Common myeloid progenitor, CD34-positive (primary cell): ENCODE measurements around the gene NANP. TPM values are rescaled to one million over a fixed set of nuclear protein-coding genes. Genes with fewer than 3 reads are reported as not detected.

Source experiments
- CTCF ChIA-PET: fragments of 350-600 bp; sonication (Branson Sonifier 250); formaldehyde crosslinking; loops from one replicate; lab custom pipeline; 2021; ENCODE audit warnings: antibody characterized with exemption; lab: Charles Lee
- POLR2A ChIA-PET: fragments of 350-600 bp; sonication (Branson Sonifier 250); formaldehyde crosslinking; loops from one replicate; lab custom pipeline; 2021; ENCODE audit warnings: antibody characterized with exemption; lab: Charles Lee
- DNase-seq, 3 donors: peaks; one replicate each; pipeline versions ENCODE4 v3.0.0 to v3.0.0-alpha.2; 2013
- H3K27ac ChIP-seq, 2 experiments: 1 replicate in 1 of 2; 2 replicates in 1 of 2; pipeline ENCODE4 v1.7.0; 2013; ENCODE audit warnings: inconsistent platforms in 2 of 2, low read length in 2 of 2, mild to moderate bottlenecking in 2 of 2, low read depth in 1 of 2, moderate library complexity in 1 of 2; ENCODE audit not compliant: severe bottlenecking in 2 of 2, insufficient read depth in 1 of 2, poor library complexity in 1 of 2
- H3K27me3 ChIP-seq, 5 experiments: replicated peaks in 2 of 5; 1 replicate in 3 of 5; 2 replicates in 2 of 5; pipeline versions ENCODE4 v1.6.1 to v1.7.0; 2013; ENCODE audit warnings: low read length in 4 of 5, mild to moderate bottlenecking in 2 of 5, moderate library complexity in 2 of 5, inconsistent platforms in 1 of 5; ENCODE audit not compliant: insufficient read depth in 5 of 5, control insufficient read depth in 4 of 5
- H3K36me3 ChIP-seq, 4 experiments: 1 replicate in 2 of 4; 2 replicates in 2 of 4; pipeline versions ENCODE4 v1.6.1 to v1.7.0; 2013; ENCODE audit warnings: low read length in 3 of 4, control low read depth in 1 of 4, mild to moderate bottlenecking in 1 of 4; ENCODE audit not compliant: control insufficient read depth in 4 of 4, insufficient read depth in 4 of 4
- H3K4me1 ChIP-seq, 4 experiments: 1 replicate in 3 of 4; 2 replicates in 1 of 4; pipeline versions ENCODE4 v1.6.1 to v1.7.1; 2013; ENCODE audit warnings: low read length in 3 of 4, mild to moderate bottlenecking in 3 of 4, control low read depth in 1 of 4, inconsistent platforms in 1 of 4, moderate library complexity in 1 of 4; ENCODE audit not compliant: control insufficient read depth in 4 of 4, insufficient read depth in 4 of 4; ENCODE audit errors: control extremely low read depth in 1 of 4
- H3K4me3 ChIP-seq, 7 experiments: 1 replicate in 4 of 7; 2 replicates in 3 of 7; pipeline versions ENCODE4 v1.5.1 to v1.7.0; 2013; ENCODE audit warnings: mild to moderate bottlenecking in 7 of 7, low read length in 6 of 7, moderate library complexity in 6 of 7, inconsistent platforms in 2 of 7, low read depth in 2 of 7, control low read depth in 1 of 7; ENCODE audit not compliant: insufficient read depth in 4 of 7, control insufficient read depth in 1 of 7; ENCODE audit errors: extremely low read depth in 1 of 7
- H3K9me3 ChIP-seq, 5 experiments: 1 replicate in 4 of 5; 2 replicates in 1 of 5; pipeline versions ENCODE4 v1.6.1 to v1.7.1; 2013; ENCODE audit warnings: low read length in 4 of 5, mild to moderate bottlenecking in 2 of 5, inconsistent platforms in 1 of 5, low read depth in 1 of 5, moderate library complexity in 1 of 5; ENCODE audit not compliant: control insufficient read depth in 4 of 5, insufficient read depth in 2 of 5; ENCODE audit errors: control extremely low read depth in 1 of 5
- WGBS: methylation state at CpG from one replicate; pipeline ENCODE4 v1.1.5; 2013; ENCODE audit not compliant: insufficient coverage; 5-methylcytosine and 5-hydroxymethylcytosine counted together
- polyA plus RNA-seq: library from polyadenylated mRNA; unstranded; fragments of 120-200 nt; gene quantifications from one replicate; pipeline ENCODE4 v1.2.1, GENCODE V29; 2013

The NANP gene, protein sequence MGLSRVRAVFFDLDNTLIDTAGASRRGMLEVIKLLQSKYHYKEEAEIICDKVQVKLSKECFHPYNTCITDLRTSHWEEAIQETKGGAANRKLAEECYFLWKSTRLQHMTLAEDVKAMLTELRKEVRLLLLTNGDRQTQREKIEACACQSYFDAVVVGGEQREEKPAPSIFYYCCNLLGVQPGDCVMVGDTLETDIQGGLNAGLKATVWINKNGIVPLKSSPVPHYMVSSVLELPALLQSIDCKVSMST
- polyA plus RNA-seq = 4.0 TPM

DNA sequence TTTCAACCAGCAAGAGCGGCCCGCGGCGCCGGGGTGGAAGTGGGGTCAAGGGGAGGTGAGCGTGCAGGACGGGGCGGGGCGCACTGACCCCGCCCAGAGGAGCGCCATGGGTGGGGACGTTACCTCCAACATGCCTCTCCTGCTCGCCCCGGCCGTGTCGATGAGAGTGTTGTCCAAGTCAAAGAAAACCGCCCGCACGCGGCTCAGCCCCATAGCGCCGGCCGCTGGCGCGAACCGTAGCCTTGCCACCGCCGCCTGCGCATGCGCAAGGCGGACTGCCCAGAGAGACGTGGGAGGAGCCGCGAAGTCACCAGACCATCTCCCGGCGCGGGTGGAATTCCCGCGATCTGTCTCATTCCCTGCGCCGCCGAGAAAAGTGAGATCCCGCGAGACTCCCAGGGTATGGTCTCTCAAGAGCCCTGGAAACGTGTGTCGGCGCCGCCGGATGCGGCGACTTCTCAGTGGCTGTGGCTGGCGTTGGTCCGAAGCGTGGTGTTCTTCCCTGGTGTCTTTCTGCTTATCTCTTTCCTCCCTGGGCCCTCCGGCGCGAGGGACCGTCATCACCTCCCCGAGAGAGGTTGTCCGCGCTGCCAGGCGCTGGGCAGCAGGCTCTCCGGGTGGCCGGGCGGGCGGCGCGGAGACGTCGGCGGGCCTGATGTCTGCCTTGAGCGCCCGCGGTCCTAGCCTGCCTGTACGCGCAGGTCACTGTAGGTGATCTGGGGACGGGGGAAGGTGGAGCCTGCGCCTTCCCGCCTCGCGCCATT, at the start of gene NANP:
NANP (minus strand) TSS at position 279 of the 764 bp plus-strand sequence; CDS start at position 213, 66 bp downstream.
- Histone ChIP-seq H3K4me1 (peaks cover 0 to 25% (median 18%) of the 10 kb centered on the region in 4 experiments), H3K9me3 (peaks cover 0 to 9% (median 3%) of the 10 kb centered on the region in 5 experiments), H3K27ac (peak within 1 kb of the TSS; percentile 50 to 80), H3K27me3 (no peaks in the 10 kb centered on the region), H3K36me3 (peaks cover 0 to 5% (median 3%) of the 10 kb centered on the region in 4 experiments), H3K4me3 (peak within 1 kb of the TSS; percentile 55 to 93 (median 84))
- DNase-seq = peak; percentile 94 to 97 (median 97)
- CTCF ChIA-PET = interaction anchor here (0.6 kb wide), 1 partner anchor 9 kb away, joined by 3 read pairs; no protein-coding TSS in a partner anchor
- POLR2A ChIA-PET = interaction anchor here (0.6 kb wide), 1 partner anchor 13 kb away, joined by 4 read pairs; no protein-coding TSS in a partner anchor
- 0% methylated on average over 69 of the region's 81 CpGs for WGBS

DNA sequence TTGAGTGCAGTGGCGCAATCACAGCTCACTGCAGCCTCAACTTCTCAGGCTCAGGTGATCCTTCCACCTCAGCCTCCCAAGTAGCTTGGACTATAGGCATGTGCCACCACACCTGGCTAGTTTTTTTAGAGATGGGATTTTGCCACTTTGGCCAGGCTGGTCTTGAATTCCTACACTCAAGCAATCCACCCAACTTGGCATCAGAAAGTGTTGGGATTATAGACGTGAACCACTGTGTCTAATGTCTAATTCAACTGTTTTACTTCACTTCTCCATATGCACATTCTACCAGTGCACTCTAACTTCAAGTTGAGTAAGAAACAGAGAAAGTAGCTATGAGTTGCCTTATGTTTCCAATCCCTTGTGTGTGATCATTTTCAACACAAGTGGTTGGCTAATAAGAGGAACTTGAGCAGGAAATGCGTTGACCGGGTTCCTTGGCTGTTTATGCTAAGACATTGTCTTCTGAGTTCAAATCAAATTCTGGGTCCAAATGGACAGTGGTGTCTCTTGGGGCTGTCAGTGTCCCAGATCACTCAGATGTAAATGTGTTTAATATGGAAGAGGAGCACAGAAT, 48.9 kb upstream of the NANP start:
- 85% methylated on average over 4 of the region's 4 CpGs for WGBS
- no peak for DNase-seq
- Histone ChIP-seq H3K36me3 (peaks cover 19 to 47% (median 37%) of the 10 kb centered on the region in 4 experiments), H3K9me3 (peaks cover 0 to 24% (median 0%) of the 10 kb centered on the region in 5 experiments), H3K4me3 (no peak overlapping the region), H3K27ac (no peak overlapping the region), H3K27me3 (no peaks in the 10 kb centered on the region), H3K4me1 (no peaks in the 10 kb centered on the region)
- POLR2A ChIA-PET = no interaction called here
- CTCF ChIA-PET = no interaction called here

DNA sequence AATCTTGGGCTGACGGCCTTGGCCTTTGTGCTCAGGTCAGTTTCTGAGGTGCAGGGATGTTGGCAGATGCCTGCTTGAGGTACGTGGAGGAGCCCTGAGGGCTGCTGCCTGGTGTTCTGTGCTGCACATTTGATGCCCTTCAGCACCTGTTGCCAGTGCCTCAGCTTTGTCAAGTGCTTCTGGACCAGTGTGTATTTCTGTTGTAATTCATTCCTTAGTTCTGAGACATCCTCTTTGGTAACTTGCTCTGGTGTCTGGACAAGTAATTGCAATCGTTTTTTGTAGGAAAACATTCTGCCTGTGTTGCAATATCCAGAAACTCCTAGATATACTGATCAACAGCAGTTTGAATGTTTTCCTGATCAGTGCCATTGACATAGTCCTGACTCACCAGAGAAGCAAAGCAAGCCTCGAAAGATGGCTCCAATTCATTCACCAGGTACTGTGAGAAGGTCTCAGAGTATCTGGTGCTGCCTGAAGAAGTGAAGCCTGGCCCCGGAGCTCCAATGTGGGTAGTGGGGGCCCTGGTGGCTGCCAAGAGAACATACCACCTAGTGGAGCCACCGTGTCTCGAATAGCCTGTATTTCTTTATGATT, 46.1 kb upstream of the NANP start:
- H3K4me1 ChIP-seq = no peaks in the 10 kb centered on the region
- no peak overlapping the region for H3K4me3 ChIP-seq
- H3K27me3 ChIP-seq = no peaks in the 10 kb centered on the region
- H3K36me3 ChIP-seq = peaks cover 7 to 23% (median 16%) of the 10 kb centered on the region in 4 experiments
- peak in 2 of 3 donors; percentile 5 to 11 for DNase-seq
- 100% methylated on average over 4 of the region's 7 CpGs for WGBS
- POLR2A ChIA-PET = no interaction called here
- peaks cover 0 to 7% (median 0%) of the 10 kb centered on the region in 5 experiments for H3K9me3 ChIP-seq
- no peak overlapping the region for H3K27ac ChIP-seq
- CTCF ChIA-PET = no interaction called here

DNA sequence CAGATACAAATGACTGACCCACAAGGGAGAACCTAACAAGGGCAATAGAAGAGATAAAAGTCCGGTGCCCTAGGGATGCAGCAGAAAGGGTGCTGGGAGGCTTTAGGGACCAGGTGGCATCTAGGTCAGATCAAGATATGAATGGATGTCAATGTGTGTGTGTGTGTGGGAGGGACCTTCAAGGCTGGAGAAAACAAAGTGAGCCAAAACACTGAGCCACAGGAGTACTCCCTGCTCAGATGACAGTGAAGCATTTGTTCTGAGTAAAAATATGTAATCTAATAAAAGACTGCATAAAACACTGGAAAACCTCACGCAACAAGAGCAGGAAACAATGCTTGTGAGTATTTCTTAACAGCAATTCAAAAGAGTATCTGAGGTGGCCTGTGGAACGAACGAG, 44.6 kb upstream of the NANP start:
- CTCF ChIA-PET = no interaction called here
- peaks cover 0 to 9% (median 1%) of the 10 kb centered on the region in 4 experiments for H3K36me3 ChIP-seq
- WGBS = 100% methylated on average over 1 of the region's 4 CpGs
- peaks cover 0 to 2% (median 0%) of the 10 kb centered on the region in 5 experiments for H3K9me3 ChIP-seq
- H3K27me3 ChIP-seq = no peaks in the 10 kb centered on the region
- POLR2A ChIA-PET = no interaction called here
- H3K4me3 ChIP-seq = no peak overlapping the region
- H3K27ac ChIP-seq = no peak overlapping the region
- no peaks in the 10 kb centered on the region for H3K4me1 ChIP-seq
- no peak for DNase-seq

DNA sequence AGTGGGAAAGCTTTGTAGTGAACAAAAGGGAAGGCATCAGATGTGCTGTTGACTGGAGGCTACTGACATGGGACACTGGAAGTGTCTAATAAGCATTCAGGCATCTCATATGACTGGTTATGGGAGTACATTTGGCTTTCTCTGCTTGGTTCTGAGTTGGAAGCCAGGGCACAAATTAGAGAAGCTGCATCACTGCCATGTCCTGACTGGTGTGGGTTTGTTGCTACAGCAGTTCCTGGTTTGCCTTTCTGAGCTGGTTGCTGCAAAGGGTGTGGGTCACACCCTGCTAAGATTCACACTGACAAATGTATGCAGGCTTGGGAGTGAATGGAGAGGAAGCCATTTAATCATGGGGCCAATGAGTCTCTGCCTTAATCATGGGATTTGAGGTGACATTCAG, 36.2 kb upstream of the NANP start:
- H3K4me1 ChIP-seq = no peaks in the 10 kb centered on the region
- CTCF ChIA-PET = no interaction called here
- H3K27ac ChIP-seq = no peak overlapping the region
- H3K4me3 ChIP-seq = no peak overlapping the region
- H3K36me3 ChIP-seq = peaks cover 0 to 2% (median 0%) of the 10 kb centered on the region in 4 experiments
- no peaks in the 10 kb centered on the region for H3K27me3 ChIP-seq
- POLR2A ChIA-PET = no interaction called here
- no peak for DNase-seq
- no peaks in the 10 kb centered on the region for H3K9me3 ChIP-seq

DNA sequence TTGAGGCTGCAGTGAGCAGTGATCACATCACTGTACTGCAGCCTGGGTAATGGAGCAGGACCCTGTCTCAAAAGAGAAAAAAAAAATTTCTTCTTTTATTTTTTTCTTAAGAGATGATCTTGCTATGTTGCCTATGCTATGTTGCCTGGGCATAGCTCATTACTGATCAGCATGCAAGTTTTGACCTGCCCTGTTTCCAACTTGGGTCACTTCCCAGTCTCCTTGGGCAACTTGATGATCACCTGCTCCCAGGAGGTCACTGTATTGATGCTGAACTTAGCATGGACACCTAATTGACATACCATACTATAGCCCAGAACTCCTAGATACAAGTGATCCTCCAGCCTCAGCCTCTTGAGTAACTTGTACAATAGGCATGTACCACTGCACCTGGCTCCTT, 30.7 kb upstream of the NANP start:
- no peaks in the 10 kb centered on the region for H3K36me3 ChIP-seq
- H3K4me3 ChIP-seq = no peak overlapping the region
- no peak for DNase-seq
- H3K9me3 ChIP-seq = no peaks in the 10 kb centered on the region
- no peaks in the 10 kb centered on the region for H3K27me3 ChIP-seq
- ChIA-PET POLR2A (no interaction called here), CTCF (no interaction called here)
- no peak overlapping the region for H3K27ac ChIP-seq
- H3K4me1 ChIP-seq = no peaks in the 10 kb centered on the region
